Upper lobe of right lung (tissue), 1 donor: ENCODE results near the gene MEDAG. TPM values are rescaled to one million over a fixed set of nuclear protein-coding genes. Genes with fewer than 3 reads are reported as not detected.

ENCODE experiments used
- ATAC-seq: fragments of 200-7000 bp; cut with Tn5 transposase; one replicate; pipeline ENCODE4 v1.9.1; 2020; ENCODE audit warnings: mild to moderate bottlenecking, moderate library complexity
- DNase-seq: peaks from one replicate; pipeline ENCODE4 v3.0.0-alpha.2; 2020
- H3K27ac ChIP-seq: fragments of 200-600 bp; one replicate; pipeline ENCODE4 v1.8.0; 2022
- H3K27me3 ChIP-seq: fragments of 200-600 bp; one replicate; pipeline ENCODE4 v1.8.0; 2022; ENCODE audit warnings: mild to moderate bottlenecking
- H3K36me3 ChIP-seq: fragments of 200-600 bp; one replicate; pipeline ENCODE4 v1.8.0; 2022
- H3K4me1 ChIP-seq: fragments of 200-600 bp; one replicate; pipeline ENCODE4 v1.8.0; 2022
- H3K4me3 ChIP-seq: fragments of 200-600 bp; one replicate; pipeline ENCODE4 v1.8.0; 2022; ENCODE audit warnings: mild to moderate bottlenecking
- H3K9me3 ChIP-seq: fragments of 200-600 bp; one replicate; pipeline ENCODE4 v1.8.0; 2022
- CTCF ChIP-seq: fragments of 200-600 bp; IDR thresholded peaks from one replicate; pipeline ENCODE4 v1.8.0; 2022; ENCODE audit warnings: antibody characterized with exemption
- intact Hi-C: fragments of 100-400 bp; cut with DNase I; formaldehyde crosslinking; loops from one replicate; pipeline ENCODE4 v1.11.0; 2022
- total RNA-seq: library from RNA; stranded (reverse); fragmentation: NEBNext Ultra II Directional; extraction: Animal tissue kit (Norgen Biotek cat#: 25700); gene quantifications from one replicate; pipeline ENCODE4 v1.2.1, GENCODE V29; 2021
- donor health status: DM: no; HTN: yes; CAD: no; lungs with severe emphysema.

The MEDAG gene
- total RNA-seq, 1 donor from 2014 or later = 5.5 TPM

GRCh38 chr13:30873499-30873898, 32.6 kb upstream of the MEDAG start:
- DNase-seq (no peak), ATAC-seq (no peak)
- intact Hi-C loops = no loop called here
- Histone ChIP-seq H3K9me3 (no peaks in the 10 kb centered on the region), H3K27me3 (no peaks in the 10 kb centered on the region), H3K4me3 (no peak overlapping the region), H3K27ac (no peak overlapping the region), H3K36me3 (no peaks in the 10 kb centered on the region), H3K4me1 (no peaks in the 10 kb centered on the region)
- TF ChIP-seq CTCF = no peak

DNA sequence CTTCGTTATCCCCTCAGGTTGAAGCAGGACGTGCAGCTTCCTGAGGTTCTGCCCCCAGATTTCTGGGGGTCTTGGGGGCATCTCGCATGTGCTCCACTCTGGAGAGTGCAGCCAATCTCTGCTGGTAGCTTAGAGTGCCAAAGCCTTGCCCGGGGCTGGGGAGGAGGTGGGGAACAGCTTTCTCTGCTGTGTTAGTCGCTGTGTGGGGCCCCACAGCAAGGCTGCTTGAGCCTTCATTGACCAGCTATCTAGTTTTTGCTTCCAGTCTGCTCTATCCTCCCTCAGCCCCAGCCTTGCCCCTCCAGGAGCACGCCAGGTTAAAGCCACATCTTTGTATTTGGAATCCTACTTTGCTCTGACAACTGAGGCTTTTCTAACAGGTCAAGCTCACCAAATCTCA, 32.0 kb upstream of the MEDAG start:
- no peak for DNase-seq
- intact Hi-C loops = no loop called here
- ATAC-seq = no peak
- no peaks in the 10 kb centered on the region for H3K36me3 ChIP-seq
- TF ChIP-seq CTCF = no peak
- no peak overlapping the region for H3K4me3 ChIP-seq
- no peak overlapping the region for H3K27ac ChIP-seq
- no peaks in the 10 kb centered on the region for H3K4me1 ChIP-seq
- no peaks in the 10 kb centered on the region for H3K27me3 ChIP-seq
- no peaks in the 10 kb centered on the region for H3K9me3 ChIP-seq

GRCh38 chr13:30874561-30874960, 31.5 kb upstream of the MEDAG start:
- no peaks in the 10 kb centered on the region for H3K36me3 ChIP-seq
- no peak overlapping the region for H3K27ac ChIP-seq
- H3K4me1 ChIP-seq = no peaks in the 10 kb centered on the region
- no peak for DNase-seq
- intact Hi-C loops = no loop called here
- no peak for ATAC-seq
- H3K9me3 ChIP-seq = no peaks in the 10 kb centered on the region
- no peak for TF ChIP-seq CTCF
- H3K27me3 ChIP-seq = no peaks in the 10 kb centered on the region
- no peak overlapping the region for H3K4me3 ChIP-seq

GRCh38 chr13:30877335-30877734, 28.7 kb upstream of the MEDAG start:
- H3K4me1 ChIP-seq = no peaks in the 10 kb centered on the region
- H3K4me3 ChIP-seq = no peak overlapping the region
- no peaks in the 10 kb centered on the region for H3K27me3 ChIP-seq
- ATAC-seq (no peak), DNase-seq (no peak)
- intact Hi-C loops = no loop called here
- H3K9me3 ChIP-seq = no peaks in the 10 kb centered on the region
- TF ChIP-seq CTCF = no peak
- no peaks in the 10 kb centered on the region for H3K36me3 ChIP-seq
- H3K27ac ChIP-seq = no peak overlapping the region

DNA sequence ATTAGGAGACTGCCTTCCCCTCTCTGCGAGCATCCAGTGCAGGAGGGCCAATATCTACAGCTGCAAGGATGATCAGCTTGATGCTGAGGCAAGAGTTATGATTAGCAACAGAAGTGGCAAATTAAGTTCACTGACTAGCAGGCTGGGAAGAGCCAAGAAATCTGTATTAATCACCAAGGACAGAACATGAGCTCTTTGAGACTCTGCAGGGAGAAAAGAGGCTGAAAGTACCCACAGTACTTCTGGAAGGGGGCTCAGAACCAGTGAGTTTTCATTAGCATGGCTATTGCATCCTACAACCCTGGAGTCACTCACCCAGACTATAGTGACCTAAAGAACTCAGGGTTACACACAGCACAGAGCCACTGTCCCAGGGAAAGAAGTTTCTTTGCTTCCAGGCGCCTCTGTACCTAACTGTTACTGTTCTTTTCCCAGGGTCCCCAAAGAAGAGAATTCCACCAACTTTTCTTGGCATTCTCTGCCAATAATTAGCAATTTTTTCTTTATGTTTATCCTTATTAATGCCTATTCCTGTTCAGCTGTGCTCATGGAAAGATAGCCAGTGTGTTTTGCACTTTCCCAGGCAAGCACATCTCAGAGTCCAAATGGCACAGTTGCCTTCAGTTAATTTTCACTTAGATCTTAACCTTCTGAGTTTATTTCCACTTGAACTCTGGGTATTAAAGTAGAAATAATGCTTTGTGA, 25.8 kb upstream of the MEDAG start:
- H3K9me3 ChIP-seq = no peaks in the 10 kb centered on the region
- no peaks in the 10 kb centered on the region for H3K36me3 ChIP-seq
- intact Hi-C loops = no loop called here
- ATAC-seq (no peak), DNase-seq (no peak)
- H3K4me3 ChIP-seq = no peak overlapping the region
- H3K27ac ChIP-seq = no peak overlapping the region
- no peaks in the 10 kb centered on the region for H3K27me3 ChIP-seq
- TF ChIP-seq CTCF = no peak
- H3K4me1 ChIP-seq = no peaks in the 10 kb centered on the region

DNA sequence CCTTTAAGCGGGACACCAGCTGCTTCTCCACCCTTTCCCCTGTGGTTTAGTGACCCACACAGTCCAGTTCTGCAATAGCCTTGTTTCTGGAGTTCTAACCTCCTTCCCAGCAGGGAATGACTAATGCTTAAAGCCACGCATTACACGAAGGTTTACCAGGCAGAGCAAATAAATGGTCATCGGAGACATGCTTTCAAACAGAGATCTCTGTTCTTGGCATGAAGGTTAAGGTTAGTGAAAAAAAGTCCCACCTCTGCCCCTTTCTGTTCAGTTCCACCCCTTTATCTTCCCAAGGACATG, 25.3 kb upstream of the MEDAG start:
- Histone ChIP-seq H3K9me3 (no peaks in the 10 kb centered on the region), H3K27ac (no peak overlapping the region), H3K4me3 (no peak overlapping the region), H3K36me3 (no peaks in the 10 kb centered on the region), H3K27me3 (no peaks in the 10 kb centered on the region), H3K4me1 (no peaks in the 10 kb centered on the region)
- intact Hi-C loops = no loop called here
- no peak for TF ChIP-seq CTCF
- DNase-seq (no peak), ATAC-seq (peak; percentile 76)
